PC-3 (cell line): ENCODE measurements around the gene PDIA5. TPM values are rescaled to one million over a fixed set of nuclear protein-coding genes. Genes with fewer than 3 reads are reported as not detected.

ENCODE experiments used
- ATAC-seq: fragments of 200-7000 bp; cut with Tn5 transposase; 2 replicates; pipeline ENCODE4 v1.9.1; 2020; ENCODE audit warnings: mild to moderate bottlenecking, moderate library complexity
- BruUV-seq: library from RNA; stranded (reverse); fragments of 400-500 nt; replicated peaks from 2 replicates; lab custom pipeline; 2021; lab: Mats Ljungman, UMichigan
- CTCF ChIA-PET: fragments of 300-600 bp; sonication (Branson Sonifier 250); formaldehyde crosslinking; loops from one replicate; lab custom pipeline; 2022; ENCODE audit warnings: antibody characterized with exemption; lab: Charles Lee
- POLR2A ChIA-PET: fragments of 300-600 bp; sonication (Branson Sonifier 250); formaldehyde crosslinking; loops from one replicate; lab custom pipeline; 2022; ENCODE audit warnings: antibody characterized with exemption; ENCODE audit not compliant: unreplicated experiment; lab: Charles Lee
- DNase-seq: peaks from one replicate; pipeline ENCODE4 v3.0.0-alpha.2; 2015
- H2AFZ ChIP-seq: fragments of 300-600 bp; sonication (generic); 2 replicates; pipeline ENCODE4 v1.6.0; 2016; ENCODE audit warnings: antibody characterized with exemption, low read length
- H3F3A ChIP-seq: fragments of 300-600 bp; sonication (generic); one replicate; pipeline ENCODE4 v1.6.0; 2017; ENCODE audit warnings: antibody characterized with exemption, low read length, control low read depth, mild to moderate bottlenecking; ENCODE audit not compliant: unreplicated experiment
- H3K27ac ChIP-seq: fragments of 300-600 bp; sonication (generic); 2 replicates; pipeline ENCODE4 v1.5.1; 2016; ENCODE audit warnings: mild to moderate bottlenecking, low read length
- H3K27me3 ChIP-seq: fragments of 300-600 bp; sonication (generic); 2 replicates; pipeline ENCODE4 v1.6.1; 2016; ENCODE audit warnings: low read length, mixed read lengths
- H3K36me3 ChIP-seq: fragments of 300-600 bp; sonication (generic); 2 replicates; pipeline ENCODE4 v1.6.1; 2016; ENCODE audit warnings: low read depth, mixed run types, low read length, mixed read lengths
- H3K4me1 ChIP-seq: fragments of 300-600 bp; sonication (generic); 2 replicates; pipeline ENCODE4 v1.5.1; 2016; ENCODE audit warnings: low read length; ENCODE audit not compliant: insufficient read depth
- H3K4me2 ChIP-seq: fragments of 300-600 bp; sonication (generic); 2 replicates; pipeline ENCODE4 v1.6.0; 2016; ENCODE audit warnings: low read length
- H3K4me3 ChIP-seq: fragments of 300-600 bp; sonication (generic); 2 replicates; pipeline ENCODE4 v1.5.1; 2016; ENCODE audit warnings: mild to moderate bottlenecking, low read length, mixed read lengths
- H3K79me2 ChIP-seq: fragments of 300-600 bp; sonication (generic); 2 replicates; pipeline ENCODE4 v1.6.1; 2017; ENCODE audit warnings: low read length, mixed read lengths
- H3K9ac ChIP-seq: fragments of 300-600 bp; sonication (generic); 2 replicates; pipeline ENCODE4 v1.6.0; 2016; ENCODE audit warnings: mild to moderate bottlenecking, low read length
- H3K9me2 ChIP-seq: fragments of 300-600 bp; sonication (generic); replicated peaks from 2 replicates; pipeline ENCODE4 v1.6.1; 2016; ENCODE audit warnings: mixed run types, low read length, mixed read lengths
- H3K9me3 ChIP-seq: fragments of 300-600 bp; sonication (generic); 2 replicates; pipeline ENCODE4 v1.6.1; 2016; ENCODE audit warnings: low read length, mixed read lengths
- H4K20me1 ChIP-seq: fragments of 300-600 bp; sonication (generic); 2 replicates; pipeline ENCODE4 v1.6.1; 2016; ENCODE audit warnings: low read length, mixed read lengths
- EZH2 ChIP-seq: fragments of 300-600 bp; sonication (generic); IDR thresholded peaks from one replicate; pipeline ENCODE4 v1.6.1; 2017; ENCODE audit warnings: antibody characterized with exemption, mild to moderate bottlenecking, low read length; ENCODE audit not compliant: unreplicated experiment
- EZH2phosphoT487 ChIP-seq: fragments of 300-600 bp; sonication (generic); IDR thresholded peaks from 2 replicates; pipeline ENCODE4 v1.6.1; 2018; ENCODE audit warnings: mild to moderate bottlenecking, antibody characterized with exemption, low read length, borderline replicate concordance
- intact Hi-C: fragments of 100-400 bp; cut with micrococcal nuclease; formaldehyde crosslinking; loops from 2 replicates; pipeline ENCODE4 v1.9.0; 2023
- total RNA-seq: library from RNA; depleted of rRNA; stranded (reverse); fragments of >200 nt; gene quantifications from 2 replicates; pipeline ENCODE4 v1.2.3, GENCODE V29; 2014
- TF ChIP-seq, protein P1 (sequence below): fragments of 300-600 bp; sonication (generic); conservative IDR thresholded peaks from 2 replicates; pipeline ENCODE4 v1.5.1; 2017; ENCODE audit warnings: antibody characterized with exemption, low read depth, mild to moderate bottlenecking, low read length

PDIA5 gene
- total RNA-seq, 1 experiment from 2014 or later, result 24.6 TPM

DNA sequence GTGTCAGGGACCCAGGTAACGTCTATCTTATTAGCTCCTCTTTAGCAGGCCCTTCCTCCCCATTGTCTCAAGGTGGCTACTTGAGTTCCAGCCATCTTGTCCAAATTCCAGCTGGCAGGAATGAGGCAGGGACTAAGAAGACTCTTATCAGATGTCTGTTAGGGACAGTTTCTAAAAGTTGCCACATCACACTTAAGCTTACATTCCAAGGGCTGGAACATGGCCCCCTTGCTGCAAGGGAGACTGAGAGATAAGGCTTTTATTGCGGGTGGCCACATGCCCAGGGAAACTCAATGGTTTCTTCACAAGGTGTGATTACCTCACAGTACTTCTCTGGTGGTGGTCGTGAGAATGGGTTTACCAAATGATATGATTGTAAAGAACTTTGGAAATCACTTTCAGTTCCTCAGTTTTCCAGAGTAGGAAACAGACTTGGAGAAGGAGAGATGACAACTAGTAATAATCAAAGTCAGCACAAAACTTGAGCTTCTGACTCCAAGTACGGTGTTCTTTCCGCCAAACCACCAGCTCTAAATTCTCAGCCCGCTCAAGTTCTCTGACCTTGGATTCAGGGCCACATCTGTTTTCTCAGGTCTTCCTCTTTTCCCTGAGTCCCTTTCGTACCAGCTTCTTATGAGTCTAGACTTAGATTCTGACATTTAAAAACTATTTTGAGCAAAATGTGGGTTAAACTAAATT, 14.2 kb downstream of the PDIA5 start:
- peaks cover 80% of the 10 kb centered on the region for H4K20me1 ChIP-seq
- H3K79me2 ChIP-seq, result peaks cover 94% of the 10 kb centered on the region
- POLR2A ChIA-PET, result interaction anchor here (0.5 kb wide), 1 partner anchor 26 kb away, joined by 3 read pairs; no protein-coding TSS in a partner anchor
- no peak overlapping the region for H3K9ac ChIP-seq
- no peak overlapping the region for H3K27ac ChIP-seq
- no peaks in the 10 kb centered on the region for H3K27me3 ChIP-seq
- TF ChIP-seq EZH2, result no peak
- TF ChIP-seq, protein P1, sequence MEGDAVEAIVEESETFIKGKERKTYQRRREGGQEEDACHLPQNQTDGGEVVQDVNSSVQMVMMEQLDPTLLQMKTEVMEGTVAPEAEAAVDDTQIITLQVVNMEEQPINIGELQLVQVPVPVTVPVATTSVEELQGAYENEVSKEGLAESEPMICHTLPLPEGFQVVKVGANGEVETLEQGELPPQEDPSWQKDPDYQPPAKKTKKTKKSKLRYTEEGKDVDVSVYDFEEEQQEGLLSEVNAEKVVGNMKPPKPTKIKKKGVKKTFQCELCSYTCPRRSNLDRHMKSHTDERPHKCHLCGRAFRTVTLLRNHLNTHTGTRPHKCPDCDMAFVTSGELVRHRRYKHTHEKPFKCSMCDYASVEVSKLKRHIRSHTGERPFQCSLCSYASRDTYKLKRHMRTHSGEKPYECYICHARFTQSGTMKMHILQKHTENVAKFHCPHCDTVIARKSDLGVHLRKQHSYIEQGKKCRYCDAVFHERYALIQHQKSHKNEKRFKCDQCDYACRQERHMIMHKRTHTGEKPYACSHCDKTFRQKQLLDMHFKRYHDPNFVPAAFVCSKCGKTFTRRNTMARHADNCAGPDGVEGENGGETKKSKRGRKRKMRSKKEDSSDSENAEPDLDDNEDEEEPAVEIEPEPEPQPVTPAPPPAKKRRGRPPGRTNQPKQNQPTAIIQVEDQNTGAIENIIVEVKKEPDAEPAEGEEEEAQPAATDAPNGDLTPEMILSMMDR, result no peak
- TF ChIP-seq EZH2phosphoT487, result no peak
- ATAC-seq, result no peak
- no peaks in the 10 kb centered on the region for H3K36me3 ChIP-seq
- H2AFZ ChIP-seq, result no peak overlapping the region
- H3K9me2 ChIP-seq, result no peaks in the 10 kb centered on the region
- DNase-seq, result no peak
- no peak overlapping the region for H3K4me2 ChIP-seq
- CTCF ChIA-PET, result no interaction called here
- H3K4me1 ChIP-seq, result peaks cover 18% of the 10 kb centered on the region
- no peaks in the 10 kb centered on the region for H3K9me3 ChIP-seq
- no peaks in the 10 kb centered on the region for H3F3A ChIP-seq
- no peak overlapping the region for H3K4me3 ChIP-seq
- no TSS peak for BruUV-seq
- intact Hi-C loops, result no loop called here

DNA sequence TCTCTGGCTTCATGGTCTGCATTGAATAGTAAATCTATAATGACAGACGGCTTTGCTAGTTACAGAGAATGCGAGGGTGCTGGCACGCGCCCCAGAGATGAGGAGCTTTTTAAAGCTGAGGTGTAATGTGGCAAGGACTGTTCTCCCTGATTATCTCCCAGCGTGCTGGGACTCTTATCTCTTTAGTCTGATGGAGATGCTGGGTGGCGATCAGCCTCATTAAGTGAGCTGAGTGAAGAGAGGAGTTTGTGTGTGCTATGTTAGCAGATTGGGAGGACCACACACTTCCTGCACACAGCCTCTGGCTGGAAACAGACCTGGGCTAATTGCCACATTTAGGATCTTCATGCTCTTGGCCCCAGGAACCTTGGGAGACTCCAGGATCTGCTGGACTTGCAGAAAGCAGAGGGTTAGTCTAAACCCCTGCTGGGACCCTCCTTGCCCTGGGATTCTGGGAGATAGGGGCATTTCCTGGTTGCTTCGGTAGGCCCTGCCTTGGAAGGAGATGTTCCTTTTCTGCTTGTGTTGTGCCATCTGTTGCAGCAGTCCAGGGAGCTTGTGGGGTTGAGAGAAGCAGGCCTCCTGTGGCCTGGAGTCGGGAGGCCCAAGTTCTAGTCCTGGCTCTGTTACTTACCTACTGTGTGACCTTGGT, 15.0 kb downstream of the PDIA5 start:
- no peaks in the 10 kb centered on the region for H3K9me3 ChIP-seq
- H2AFZ ChIP-seq, result no peak overlapping the region
- DNase-seq, result no peak
- TF ChIP-seq, protein P1, result no peak
- TF ChIP-seq EZH2phosphoT487 (no peak), EZH2 (no peak)
- CTCF ChIA-PET, result no interaction called here
- BruUV-seq, result no TSS peak
- H3K4me3 ChIP-seq, result no peak overlapping the region
- peaks cover 80% of the 10 kb centered on the region for H4K20me1 ChIP-seq
- H3K27ac ChIP-seq, result no peak overlapping the region
- no peak overlapping the region for H3K9ac ChIP-seq
- no peak overlapping the region for H3K4me2 ChIP-seq
- intact Hi-C loops, result no loop called here
- H3K9me2 ChIP-seq, result no peaks in the 10 kb centered on the region
- no peaks in the 10 kb centered on the region for H3F3A ChIP-seq
- no peaks in the 10 kb centered on the region for H3K36me3 ChIP-seq
- H3K79me2 ChIP-seq, result peaks cover 94% of the 10 kb centered on the region
- peaks cover 18% of the 10 kb centered on the region for H3K4me1 ChIP-seq
- POLR2A ChIA-PET, result no interaction called here
- no peaks in the 10 kb centered on the region for H3K27me3 ChIP-seq
- no peak for ATAC-seq
